Neural progenitor cell (in vitro differentiated cells): ENCODE results near the gene VWA2.

Source experiments
- EZH2 ChIP-seq: fragments of 200-600 bp; sonication (generic); IDR thresholded peaks from 2 replicates; pipeline ENCODE4 v1.6.1; 2017; ENCODE audit warnings: antibody characterized with exemption, mild to moderate bottlenecking, moderate library complexity
- TF ChIP-seq, protein P1 (sequence below): fragments of 200-600 bp; sonication (generic); IDR thresholded peaks from 2 replicates; pipeline ENCODE4 v1.5.1; 2017; ENCODE audit warnings: antibody characterized with exemption, mild to moderate bottlenecking

DNA sequence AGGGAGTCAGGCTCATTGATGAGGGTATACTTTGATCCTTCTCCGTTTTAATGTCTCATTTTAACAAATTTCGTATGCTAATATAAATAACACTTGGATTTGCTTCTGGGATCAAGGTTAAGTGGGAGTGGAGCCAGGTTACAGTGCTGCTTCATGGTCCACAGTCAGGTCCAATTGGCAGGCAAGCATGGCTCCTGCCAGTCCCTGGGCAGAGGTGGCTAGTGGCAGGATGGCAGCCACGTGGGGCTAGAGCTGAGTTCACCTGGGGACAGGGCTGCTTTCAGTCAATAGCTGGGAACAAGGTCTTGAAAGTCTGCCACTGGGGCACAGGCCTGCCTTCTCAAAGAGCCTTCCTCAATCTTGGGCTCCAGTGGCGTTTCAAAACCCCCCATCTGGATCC lies 16.0 kb upstream of the VWA2 start:
- TF ChIP-seq, protein P1, sequence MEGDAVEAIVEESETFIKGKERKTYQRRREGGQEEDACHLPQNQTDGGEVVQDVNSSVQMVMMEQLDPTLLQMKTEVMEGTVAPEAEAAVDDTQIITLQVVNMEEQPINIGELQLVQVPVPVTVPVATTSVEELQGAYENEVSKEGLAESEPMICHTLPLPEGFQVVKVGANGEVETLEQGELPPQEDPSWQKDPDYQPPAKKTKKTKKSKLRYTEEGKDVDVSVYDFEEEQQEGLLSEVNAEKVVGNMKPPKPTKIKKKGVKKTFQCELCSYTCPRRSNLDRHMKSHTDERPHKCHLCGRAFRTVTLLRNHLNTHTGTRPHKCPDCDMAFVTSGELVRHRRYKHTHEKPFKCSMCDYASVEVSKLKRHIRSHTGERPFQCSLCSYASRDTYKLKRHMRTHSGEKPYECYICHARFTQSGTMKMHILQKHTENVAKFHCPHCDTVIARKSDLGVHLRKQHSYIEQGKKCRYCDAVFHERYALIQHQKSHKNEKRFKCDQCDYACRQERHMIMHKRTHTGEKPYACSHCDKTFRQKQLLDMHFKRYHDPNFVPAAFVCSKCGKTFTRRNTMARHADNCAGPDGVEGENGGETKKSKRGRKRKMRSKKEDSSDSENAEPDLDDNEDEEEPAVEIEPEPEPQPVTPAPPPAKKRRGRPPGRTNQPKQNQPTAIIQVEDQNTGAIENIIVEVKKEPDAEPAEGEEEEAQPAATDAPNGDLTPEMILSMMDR = no peak
- no peak for TF ChIP-seq EZH2
